K562 (cell line): ENCODE measurements around the gene VGLL1. TPM values are rescaled to one million over a fixed set of nuclear protein-coding genes. Genes with fewer than 3 reads are reported as not detected.

ENCODE experiments used
- COPS2 ChIP-seq: fragments of 450-650 bp; conservative IDR thresholded peaks from 2 replicates; pipeline ENCODE4 v1.6.1; 2016; ENCODE audit warnings: mild to moderate bottlenecking, moderate library complexity
- GTF2E2 ChIP-seq: fragments of 200-800 bp; sonication (Bioruptor generic); IDR thresholded peaks from 2 replicates; pipeline ENCODE4 v1.6.1; 2016; ENCODE audit warnings: missing genetic modification characterization, missing compliant biosample characterization
- GTF3C2 ChIP-seq: IDR thresholded peaks from 3 replicates; pipeline ENCODE4 v1.6.1; 2011; ENCODE audit warnings: borderline replicate concordance, mild to moderate bottlenecking, moderate library complexity; ENCODE audit not compliant: insufficient read length; ENCODE audit errors: extremely low read depth
- KLF13 ChIP-seq: fragments of 450-650 bp; IDR thresholded peaks from 2 replicates; pipeline ENCODE4 v1.6.1; 2016; ENCODE audit warnings: missing genetic modification characterization, low read depth, mild to moderate bottlenecking, missing compliant biosample characterization, moderate library complexity, borderline replicate concordance
- NFE2L1 ChIP-seq: fragments of 450-650 bp; IDR thresholded peaks from 2 replicates; pipeline ENCODE4 v1.6.1; 2016; ENCODE audit warnings: missing genetic modification characterization, low read depth, mild to moderate bottlenecking, missing compliant biosample characterization, moderate library complexity, borderline replicate concordance
- POU5F1 ChIP-seq: fragments of 150-350 bp; IDR thresholded peaks from 2 replicates; pipeline ENCODE4 v1.6.1; 2014; ENCODE audit warnings: borderline replicate concordance, low read length, low read depth, mild to moderate bottlenecking; ENCODE audit not compliant: partially characterized antibody
- RBM34 ChIP-seq: fragments of 200-400 bp; formaldehyde crosslinking; IDR thresholded peaks from 2 replicates; pipeline ENCODE4 v1.6.1; 2018; ENCODE audit warnings: low read length, borderline replicate concordance; ENCODE audit not compliant: insufficient read depth
- SMAD2 ChIP-seq: fragments of 150-350 bp; IDR thresholded peaks from 2 replicates; pipeline ENCODE4 v1.6.1; 2014; ENCODE audit warnings: low read depth, mild to moderate bottlenecking, low read length
- UBTF ChIP-seq, 2 experiments: IDR thresholded peaks; 2 replicates each; pipeline ENCODE4 v1.6.1; 2012; ENCODE audit warnings: improper control_type of control experiment in 2 of 2, low read depth in 2 of 2, low read length in 2 of 2, borderline replicate concordance in 1 of 2
- ZNF583 ChIP-seq: fragments of 250-450 bp; sonication (Bioruptor Pico); IDR thresholded peaks from 2 replicates; pipeline ENCODE4 v1.4.0; 2020
- polyA plus RNA-seq, 8 experiments: library from polyadenylated mRNA; depleted of rRNA in 4 of 8; stranded (reverse) in 5 of 8; unstranded in 3 of 8; fragments of >200 nt; fragmentation: Nextera tagmentation in 2 of 8; fragmentation: Illumina TruSeq in 1 of 8; extraction: Ambion mirVana in 2 of 8; extraction: Trizol in 1 of 8; gene quantifications; 2 replicates each; pipeline versions ENCODE4 v1.2.1 to v1.2.3, GENCODE V29; 2011 to 2014; ENCODE audit warnings: inconsistent platforms in 1 of 8, missing spikeins in 1 of 8
- total RNA-seq, 7 experiments: library from RNA; depleted of rRNA in 6 of 7; stranded (reverse); fragments of >200 nt in 6 of 7; fragmentation: Illumina TruSeq in 2 of 7; extraction: Trizol in 2 of 7; gene quantifications; 2 replicates each; pipeline versions ENCODE4 v1.2.1 to v1.2.3, GENCODE V29; 2011 to 2021; ENCODE audit warnings: low replicate concordance in 1 of 7

Gene VGLL1
- total and polyA plus RNA-seq, 9 of the 15 experiments (the other 6 are each of a cell fraction or from before 2014, with no cell fraction given), result not detected

- TF ChIP-seq NFE2L1 (no peak), RBM34 (no peak), COPS2 (no peak), ZNF583 (CRISPR knock-in tag) (no peak), UBTF (IDR thresholded peaks at IDR 0.05; ENCODE audit: borderline replicate concordance in 1 of 2, low read depth in 2 of 2, low read length in 2 of 2) (no peak), KLF13 (no peak), SMAD2 (no peak), GTF2E2 (tag) (no peak), GTF3C2 (no peak), POU5F1 (no peak)
Observed at GRCh38 chrX:136580316-136580715, 48.3 kb downstream of the VGLL1 start (continued).
